GM12892 (cell line): Measurements from ENCODE around the gene PPP1R2C.

Experiments used
- POLR2A ChIP-seq: IDR thresholded peaks from 2 replicates; pipeline ENCODE4 v1.6.1; 2011; ENCODE audit warnings: low read depth, low read length, control low read depth
- POLR2AphosphoS5 ChIP-seq: IDR thresholded peaks from 2 replicates; pipeline ENCODE4 v1.6.1; 2011; ENCODE audit warnings: low read depth, low read length, control low read depth
- TAF1 ChIP-seq: IDR thresholded peaks from 2 replicates; pipeline ENCODE4 v1.6.1; 2011; ENCODE audit warnings: low read depth, mild to moderate bottlenecking, control low read depth, low read length, borderline replicate concordance

- TF ChIP-seq POLR2AphosphoS5 (no peak), POLR2A (no peak), TAF1 (no peak)
Observed at GRCh38 chrX:42740456-42740855, 37.5 kb downstream of the PPP1R2C start.
